ENCODE data around the gene ACKR2.

- TF ChIP-seq POLR2AphosphoS5 (IDR thresholded peaks at IDR 0.05) (no peak), CTCF (IDR thresholded peaks at IDR 0.05) (no peak)
Observed at GRCh38 chr3:42814914-42815507, 5.8 kb downstream of the ACKR2 start.

All from prostate gland (tissue), 2 donors.